ENCODE results near the gene GPR25.
"Not testable (repeated sequence)": the region's sequence is repeated elsewhere in the genome, so short reads cannot be mapped to it uniquely, and the experiment has no call there.

GPR25 gene

DNA sequence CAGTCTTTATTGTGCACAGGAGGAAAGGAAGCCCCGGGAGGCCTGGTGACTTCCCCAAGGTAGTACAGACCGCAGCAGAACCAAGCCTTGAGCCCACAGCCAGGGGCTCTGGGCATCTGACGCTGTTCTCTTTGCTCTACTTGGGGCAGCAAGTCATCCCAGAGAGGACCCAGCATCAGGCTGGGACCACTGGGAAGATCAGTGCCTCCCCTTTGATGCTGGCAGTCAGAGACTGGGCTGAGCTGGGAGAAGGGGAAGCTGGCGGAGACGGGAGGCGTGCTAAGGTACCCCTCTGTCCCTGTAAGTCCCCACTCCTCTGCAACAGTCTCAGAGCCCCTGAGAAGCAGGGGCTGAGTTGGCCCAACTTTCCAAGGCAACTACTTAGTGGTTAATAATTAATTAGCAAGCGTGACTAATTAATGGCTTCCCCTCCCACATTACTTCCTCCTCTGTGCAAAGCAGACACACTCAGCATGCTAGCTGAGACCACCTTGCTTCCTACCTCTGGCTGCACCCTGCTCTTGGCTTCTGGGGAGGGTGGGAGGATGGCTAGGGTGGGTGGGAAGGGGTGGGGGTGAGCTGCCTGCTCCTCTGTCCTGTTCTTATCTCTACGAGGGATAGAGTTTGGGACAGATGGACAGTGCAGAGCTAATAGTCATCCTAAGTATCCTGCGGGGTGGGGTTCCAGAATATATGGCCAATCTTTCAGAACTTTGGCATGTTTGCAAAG, 23.2 kb downstream of the GPR25 start:
- no peak for DNase-seq

- no peak for DNase-seq
Observed at GRCh38 chr1:200896531-200897196, 23.9 kb downstream of the GPR25 start.

- no peak for DNase-seq
Observed at GRCh38 chr1:200897259-200897658, 24.5 kb downstream of the GPR25 start.

DNA sequence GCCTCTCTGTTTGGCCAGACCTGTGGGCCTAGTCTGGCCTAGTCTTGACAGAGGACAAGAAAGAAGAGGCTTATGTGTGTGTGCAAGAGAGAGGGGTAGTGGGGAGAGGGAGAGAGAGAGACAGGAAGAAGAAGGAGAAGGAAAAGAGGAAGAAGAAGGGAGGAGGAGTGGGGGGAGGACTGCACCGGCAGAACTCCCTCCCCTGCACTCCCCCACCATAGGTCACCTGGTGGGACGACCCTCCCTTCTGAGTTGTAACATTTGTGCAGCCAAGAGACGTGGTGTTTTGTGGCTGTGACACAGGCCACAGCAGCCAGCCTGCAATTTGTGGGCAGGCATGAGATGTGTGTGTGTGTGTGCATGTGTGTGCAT, 26.2 kb downstream of the GPR25 start:
- DNase-seq = no peak

GRCh38 chr1:200899451-200899915, 26.7 kb downstream of the GPR25 start:
- DNase-seq = no peak

DNA sequence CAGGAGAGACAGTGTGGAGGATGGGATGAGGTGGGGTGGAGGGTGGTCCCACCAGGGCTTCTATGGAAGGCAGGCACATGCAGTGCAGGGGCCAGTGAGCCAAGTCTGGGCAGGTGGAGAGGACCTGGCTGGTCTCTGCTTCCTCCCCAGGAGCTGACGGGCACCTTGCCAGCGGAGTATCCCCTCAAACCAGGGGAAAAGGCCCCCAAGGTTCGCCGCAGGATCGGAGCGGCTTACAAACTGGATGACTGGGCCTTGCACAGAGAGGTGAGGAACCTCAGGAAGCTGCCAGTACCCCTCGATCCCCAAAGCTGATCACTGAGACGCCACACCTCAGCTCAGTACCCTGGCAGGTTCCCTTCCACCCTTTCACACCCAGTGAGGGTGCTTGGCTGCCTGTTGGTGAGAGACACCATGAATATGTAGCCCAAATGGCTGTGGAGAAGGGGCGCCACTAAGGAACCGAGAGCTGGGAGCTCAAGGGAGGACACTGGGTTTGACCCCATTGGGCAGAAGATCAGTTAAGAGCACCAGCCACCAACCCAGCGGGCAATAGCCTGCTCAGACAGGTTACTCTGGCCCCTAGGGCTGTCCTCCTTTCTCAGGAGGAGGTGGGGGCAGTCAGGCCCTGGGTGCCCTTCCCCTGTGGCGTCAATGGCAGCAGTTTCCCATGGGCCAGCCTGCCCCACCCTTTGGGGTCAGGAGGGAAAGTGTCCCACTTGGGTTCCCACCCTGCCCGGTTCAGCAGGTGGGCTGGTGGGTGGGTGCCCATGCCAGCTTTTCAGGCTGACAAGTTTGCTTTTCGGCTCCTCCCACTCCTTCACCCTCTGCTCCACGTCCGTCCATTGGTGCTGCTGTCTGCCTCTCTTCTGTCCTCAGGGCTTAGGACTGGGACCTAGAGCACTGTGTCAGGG, 27.4 kb downstream of the GPR25 start:
- no peak for DNase-seq

DNA sequence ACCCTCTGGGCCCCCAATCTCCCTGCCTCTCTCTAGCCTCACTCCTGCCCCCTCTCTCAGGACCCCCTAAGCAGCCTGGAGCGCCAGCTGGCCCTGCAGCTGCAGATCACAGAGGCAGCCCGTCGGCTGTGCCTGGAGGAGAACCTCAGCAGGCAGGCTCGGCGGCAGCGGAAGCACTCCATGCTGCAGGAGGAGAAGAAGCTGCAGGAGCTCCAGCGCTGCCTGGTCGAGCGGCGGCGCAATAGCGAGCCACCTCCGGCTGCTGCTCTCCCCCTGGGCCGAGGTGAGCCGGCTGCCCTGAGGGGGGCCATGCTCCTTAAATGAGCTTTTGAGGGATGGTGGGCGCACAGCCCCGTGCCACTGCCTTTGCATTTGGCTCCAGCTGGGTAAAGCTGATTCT, 28.1 kb downstream of the GPR25 start:
- DNase-seq = no peak

DNA sequence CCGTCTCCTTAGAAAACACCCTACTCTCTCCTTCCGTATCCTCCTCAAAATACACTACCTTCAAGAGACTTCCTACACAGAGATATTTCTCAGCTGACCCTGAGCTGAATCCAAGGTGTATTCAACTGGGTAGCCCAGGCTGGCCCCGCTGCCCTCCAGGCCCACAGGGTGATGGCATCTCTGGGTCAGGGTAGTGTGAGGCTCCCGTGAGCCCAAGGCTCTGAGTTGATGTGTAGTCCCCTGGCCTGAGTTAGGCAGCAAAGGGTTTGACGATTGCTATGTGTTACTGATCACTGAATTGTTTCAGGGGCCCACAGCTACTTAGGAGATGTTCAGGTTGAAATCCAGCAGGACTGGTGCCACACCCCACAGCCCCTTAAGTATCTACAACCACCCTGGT, 28.6 kb downstream of the GPR25 start:
- no peak for DNase-seq

- no peak for DNase-seq
Observed at GRCh38 chr1:200901796-200902444, 29.1 kb downstream of the GPR25 start.

DNA sequence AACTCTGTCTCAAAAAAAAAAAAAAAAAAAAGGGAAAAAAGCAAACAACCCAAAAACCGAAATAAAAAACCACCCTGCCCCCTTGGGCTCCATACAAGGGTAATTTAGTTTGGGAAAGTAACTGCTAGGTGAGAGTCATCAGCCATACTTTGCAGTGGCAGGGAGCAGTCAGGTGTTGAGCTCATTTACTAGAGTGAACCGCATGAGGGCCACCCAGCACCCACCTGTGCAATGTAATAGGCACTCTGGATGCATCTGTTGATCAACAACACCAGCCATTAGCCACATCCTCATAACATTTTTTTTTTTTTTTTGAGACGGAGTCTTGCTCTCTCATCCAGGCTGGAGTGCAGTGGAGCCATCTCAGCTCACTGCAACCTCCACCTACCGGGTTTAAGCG, 31.0 kb downstream of the GPR25 start:
- no peak for DNase-seq

DNA sequence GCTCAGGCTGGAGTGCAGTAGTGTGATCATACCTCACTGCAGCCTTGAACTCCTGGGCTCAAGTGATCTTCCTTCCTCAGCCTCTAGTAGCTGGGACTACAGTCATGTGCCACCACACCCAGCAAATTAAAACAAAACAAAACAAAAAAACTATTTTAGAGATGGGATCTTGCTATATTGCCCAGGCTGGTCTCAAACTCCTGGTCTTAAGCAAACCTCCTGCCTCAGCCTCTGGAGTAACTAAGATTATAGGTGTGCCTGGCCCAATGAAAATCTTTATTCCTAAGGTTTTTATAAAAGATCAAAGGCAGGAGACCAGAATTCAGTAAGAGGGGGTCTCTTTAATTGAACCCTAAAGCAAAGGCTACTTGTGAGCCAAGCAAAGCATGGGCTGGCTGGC, 32.0 kb downstream of the GPR25 start:
- DNase-seq = no peak

DNA sequence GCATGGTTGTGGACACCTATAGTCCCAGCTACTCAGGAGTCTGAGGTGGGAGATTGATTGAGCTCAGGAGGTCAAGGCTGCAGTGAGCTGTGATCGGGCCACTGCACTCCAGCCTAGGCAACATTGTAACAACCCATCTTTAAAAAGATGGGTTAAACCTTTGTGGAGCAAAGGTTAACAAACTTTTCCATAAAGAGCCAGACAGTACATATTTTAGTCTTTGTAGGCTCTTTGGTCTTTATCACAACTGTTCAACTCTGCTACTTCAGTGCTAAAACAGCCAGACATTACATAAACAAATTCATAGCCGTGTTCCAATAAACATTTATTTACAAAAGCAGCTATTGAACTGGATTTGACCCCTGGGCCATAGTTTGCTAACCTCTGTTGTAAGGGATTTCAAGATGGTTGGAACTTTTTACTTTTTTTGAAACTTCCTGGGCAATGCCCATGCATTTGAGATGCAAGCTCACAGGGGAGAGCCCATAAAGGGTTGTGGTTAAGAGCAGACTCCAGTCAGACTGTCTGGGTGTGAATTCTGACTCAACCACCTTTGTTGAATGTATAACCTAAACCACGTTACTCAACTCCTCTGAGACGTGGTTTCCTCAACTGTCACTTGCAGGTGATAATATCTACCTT, 32.8 kb downstream of the GPR25 start:
- DNase-seq = no peak

DNA sequence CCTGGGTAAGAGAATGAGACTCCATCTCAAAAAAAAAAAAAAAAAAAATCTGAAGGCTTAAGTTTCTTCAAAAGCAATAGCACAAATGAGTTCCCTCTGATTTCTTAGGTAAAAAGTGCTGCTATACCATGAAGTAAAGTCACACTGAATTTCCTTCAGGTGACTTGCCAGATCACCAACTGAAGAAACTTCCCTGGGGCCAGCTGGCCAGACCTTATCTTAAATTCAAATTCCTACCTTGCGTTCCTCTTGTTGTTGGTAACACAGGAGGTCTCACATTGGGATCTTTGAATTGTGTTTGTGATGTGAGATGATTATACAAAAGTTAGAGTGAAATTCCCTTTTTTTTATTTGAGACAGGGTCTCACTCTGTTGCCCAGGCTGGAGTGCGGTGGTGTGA, 33.7 kb downstream of the GPR25 start:
- DNase-seq = no peak

- DNase-seq = no peak
Observed at GRCh38 chr1:200907611-200908097, 34.9 kb downstream of the GPR25 start.

DNA sequence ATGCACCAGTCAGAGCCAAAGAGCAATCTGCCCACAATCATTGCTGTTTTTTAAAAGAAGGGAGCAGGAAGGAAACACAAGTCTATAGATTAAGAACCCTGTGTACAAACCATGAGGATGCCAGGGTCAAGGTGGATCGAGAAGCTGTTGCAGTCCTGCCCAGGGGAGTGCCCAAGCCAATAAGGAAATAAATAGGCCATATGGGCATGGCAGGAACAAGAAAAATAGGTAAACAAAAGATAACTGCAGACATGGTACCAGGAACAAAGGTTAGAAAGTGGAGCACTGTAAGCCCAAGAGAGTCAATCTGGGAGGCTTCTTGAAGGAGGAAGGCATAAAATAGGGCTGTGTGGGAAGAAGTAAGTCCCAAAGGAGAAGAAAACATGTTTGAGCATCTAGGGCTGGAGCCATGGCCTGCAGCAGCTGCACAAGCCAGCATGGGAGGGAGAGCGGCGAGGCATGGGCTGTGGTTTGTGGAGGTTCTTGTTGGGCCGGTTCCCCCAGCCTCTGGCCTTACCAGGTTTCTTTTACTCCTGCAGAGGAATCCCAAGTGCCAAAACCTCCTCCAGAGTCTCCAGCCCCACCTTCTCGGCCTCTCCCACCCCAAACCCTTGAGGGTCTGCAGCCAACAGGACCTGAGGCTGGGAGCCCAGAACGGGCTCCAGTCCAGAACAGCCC, 35.5 kb downstream of the GPR25 start:
- DNase-seq = no peak

DNA sequence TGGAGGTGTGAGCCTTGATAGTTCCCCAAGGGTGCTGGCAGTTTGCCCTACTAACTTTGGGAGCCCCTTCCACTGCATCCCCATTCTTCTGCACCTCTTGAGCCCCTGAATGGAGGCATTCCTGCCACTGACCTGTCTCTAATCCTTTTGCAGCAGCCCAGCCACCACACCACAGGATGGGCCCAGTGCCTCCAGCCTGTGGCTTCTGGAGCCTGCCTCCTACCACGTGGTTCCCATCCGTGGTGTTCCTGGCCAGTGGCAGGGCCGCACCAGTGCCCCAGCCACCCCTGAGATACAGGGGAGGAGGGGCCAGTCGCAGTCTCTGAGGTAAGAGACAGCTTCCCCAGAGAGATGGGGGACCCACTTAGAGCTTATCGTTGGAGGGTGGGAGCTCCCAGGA, 36.3 kb downstream of the GPR25 start:
- DNase-seq = no peak

- DNase-seq = no peak
Observed at GRCh38 chr1:200909757-200910239, 37.0 kb downstream of the GPR25 start.

DNA sequence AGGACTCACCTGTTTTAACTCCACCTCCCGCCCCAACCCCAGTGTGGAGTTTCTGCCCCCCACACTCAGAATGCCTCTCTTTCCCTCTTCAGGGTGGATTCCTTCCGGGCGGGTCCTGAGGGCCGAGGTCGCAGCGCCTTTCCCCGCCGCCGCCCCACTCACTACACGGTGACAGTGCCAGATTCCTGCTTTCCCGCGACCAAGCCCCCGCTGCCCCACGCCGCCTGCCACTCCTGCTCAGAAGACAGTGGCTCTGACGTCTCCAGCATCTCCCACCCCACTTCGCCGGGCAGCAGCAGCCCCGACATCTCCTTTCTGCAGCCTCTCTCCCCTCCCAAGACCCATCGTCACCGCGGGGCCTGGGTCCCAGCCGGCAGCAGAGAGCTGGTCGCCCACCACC, 38.6 kb downstream of the GPR25 start:
- no peak for DNase-seq

DNA sequence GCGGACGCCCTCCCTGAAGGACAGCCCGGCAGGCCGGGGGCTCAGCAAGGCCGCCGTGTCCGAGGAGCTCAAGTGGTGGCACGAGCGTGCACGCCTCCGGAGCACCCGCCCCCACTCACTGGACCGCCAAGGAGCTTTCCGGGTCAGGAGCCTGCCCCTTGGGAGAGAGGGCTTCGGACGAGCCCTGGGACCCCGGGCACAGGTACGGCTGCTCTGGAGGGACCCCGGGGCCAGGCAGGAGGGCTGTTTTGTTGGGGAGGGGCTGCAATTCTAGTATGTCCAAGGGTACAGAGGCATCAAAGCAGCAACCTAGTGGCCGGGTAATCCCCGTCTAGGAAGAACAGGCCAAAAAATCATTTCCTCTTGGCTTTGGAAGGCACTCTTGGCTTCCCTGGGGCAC, 39.2 kb downstream of the GPR25 start:
- DNase-seq = not testable (repeated sequence)

- no peak for DNase-seq
Observed at GRCh38 chr1:200912737-200913407, 40.1 kb downstream of the GPR25 start.

GRCh38 chr1:200916152-200916551, 43.4 kb downstream of the GPR25 start:
- DNase-seq = no peak

Measured in activated CD8-positive, alpha-beta memory T cell treated with anti-CD3 and anti-CD28 coated beads, Interleukin-2, amount 50 U/mL, for 48 hours (primary cell).